HepG2 (cell line): ENCODE data around the gene MRM1. TPM values are rescaled to one million over a fixed set of nuclear protein-coding genes. Genes with fewer than 3 reads are reported as not detected.

ENCODE experiments used
- AKAP8 ChIP-seq: sonication (generic); formaldehyde crosslinking; IDR thresholded peaks from 2 replicates; pipeline ENCODE4 v1.5.1; 2020; ENCODE audit warnings: mild to moderate bottlenecking, missing genetic modification reagents
- ATM ChIP-seq: fragments of 450-650 bp; IDR thresholded peaks from 2 replicates; pipeline ENCODE4 v1.7.1; 2017; ENCODE audit warnings: mild to moderate bottlenecking, borderline replicate concordance
- CC2D1A ChIP-seq: sonication (generic); formaldehyde crosslinking; IDR thresholded peaks from 2 replicates; pipeline ENCODE4 v1.8.1; 2023; ENCODE audit warnings: mild to moderate bottlenecking, missing genetic modification reagents
- CEBPZ ChIP-seq: IDR thresholded peaks from 2 replicates; pipeline ENCODE4 v1.6.1; 2012; ENCODE audit warnings: low read length, improper control_type of control experiment
- CTCF ChIP-seq: sonication (generic); formaldehyde crosslinking; IDR thresholded peaks from 2 replicates; pipeline ENCODE4 v1.5.0; 2020; ENCODE audit warnings: mild to moderate bottlenecking, missing genetic modification reagents, moderate library complexity
- FOSL2 ChIP-seq: sonication (generic); formaldehyde crosslinking; IDR thresholded peaks from 2 replicates; pipeline ENCODE4 v1.4.0; 2020; ENCODE audit warnings: missing genetic modification reagents
- MIER2 ChIP-seq: IDR thresholded peaks from 2 replicates; pipeline ENCODE4 v1.6.1; 2016; ENCODE audit warnings: missing biosample characterization, missing genetic modification reagents
- MIER3 ChIP-seq: IDR thresholded peaks from 2 replicates; pipeline ENCODE4 v1.6.1; 2016; ENCODE audit warnings: missing compliant biosample characterization, borderline replicate concordance
- MLX ChIP-seq: IDR thresholded peaks from 2 replicates; pipeline ENCODE4 v1.6.1; 2016
- MTF2 ChIP-seq: sonication (generic); formaldehyde crosslinking; IDR thresholded peaks from 2 replicates; pipeline ENCODE4 v1.5.0; 2020; ENCODE audit warnings: missing genetic modification reagents, borderline replicate concordance
- POLR2AphosphoS5 ChIP-seq: IDR thresholded peaks from 2 replicates; pipeline ENCODE4 v1.6.1; 2012; ENCODE audit warnings: low read depth, low read length
- XRCC5 ChIP-seq: fragments of 200-400 bp; formaldehyde crosslinking; optimal IDR thresholded peaks from 2 replicates; pipeline ENCODE3; 2017; ENCODE audit warnings: mild to moderate bottlenecking, low read length
- ZBTB42 ChIP-seq: sonication (generic); formaldehyde crosslinking; IDR thresholded peaks from 2 replicates; pipeline ENCODE4 v1.5.0; 2020; ENCODE audit warnings: mild to moderate bottlenecking, missing genetic modification reagents
- ZFP41 ChIP-seq: sonication (generic); formaldehyde crosslinking; IDR thresholded peaks from 2 replicates; pipeline ENCODE4 v1.4.0; 2020; ENCODE audit warnings: mild to moderate bottlenecking, missing genetic modification reagents, borderline replicate concordance
- ZNF335 ChIP-seq: sonication (generic); formaldehyde crosslinking; IDR thresholded peaks from 2 replicates; pipeline ENCODE4 v1.4.0; 2020; ENCODE audit warnings: missing genetic modification reagents
- ZNF513 ChIP-seq: sonication (generic); formaldehyde crosslinking; conservative IDR thresholded peaks from 2 replicates; pipeline ENCODE4 v1.5.0; 2020; ENCODE audit warnings: missing genetic modification reagents
- ZNF563 ChIP-seq: sonication (generic); formaldehyde crosslinking; IDR thresholded peaks from 2 replicates; pipeline ENCODE4 v1.8.0; 2022; ENCODE audit warnings: mild to moderate bottlenecking, moderate library complexity, missing genetic modification reagents
- ZNF670 ChIP-seq: sonication (generic); formaldehyde crosslinking; IDR thresholded peaks from 2 replicates; pipeline ENCODE4 v1.8.0; 2022; ENCODE audit warnings: mild to moderate bottlenecking, missing genetic modification reagents, borderline replicate concordance
- ZNF687 ChIP-seq: sonication (generic); formaldehyde crosslinking; IDR thresholded peaks from 2 replicates; pipeline ENCODE4 v1.5.1; 2020; ENCODE audit warnings: mild to moderate bottlenecking, missing genetic modification reagents, moderate library complexity
- polyA plus RNA-seq, 8 experiments: library from polyadenylated mRNA; depleted of rRNA in 3 of 8; stranded (reverse) in 7 of 8; unstranded in 1 of 8; fragments of >200 nt; fragmentation: Illumina TruSeq in 4 of 8; extraction: Trizol in 4 of 8; gene quantifications; 2 replicates each; pipeline versions ENCODE4 v1.2.1 to v1.2.3, GENCODE V29; 2011 to 2016; ENCODE audit warnings: low read depth in 4 of 8, missing spikeins in 1 of 8, mixed read lengths in 1 of 8; ENCODE audit not compliant: insufficient read depth in 1 of 8
- total RNA-seq, 5 experiments: library from RNA; depleted of rRNA; stranded (reverse); fragments of >200 nt; fragmentation: Illumina TruSeq; extraction: Trizol; gene quantifications; 2 replicates each; pipeline ENCODE4 v1.2.3, GENCODE V29; 2016; ENCODE audit warnings: low read depth in 1 of 5

The MRM1 gene
- total and polyA plus RNA-seq, 2 of the 13 experiments (the other 11 are each of a cell fraction or from before 2014, with no cell fraction given), result 4.1 to 11.3 TPM

GRCh38 chr17:36657763-36658490 is 56.5 kb downstream of the MRM1 start (continued):
- peak; percentile 35 for TF ChIP-seq ZNF687 (CRISPR knock-in tag)
- TF ChIP-seq ZNF335 (CRISPR knock-in tag), result no peak
- peak; percentile 30 for TF ChIP-seq XRCC5
- no peak for TF ChIP-seq MLX
- TF ChIP-seq POLR2AphosphoS5, result no peak
- no peak for TF ChIP-seq ATM
- no peak for TF ChIP-seq ZFP41 (CRISPR knock-in tag)
- TF ChIP-seq ZNF513 (CRISPR knock-in tag), result no peak
- no peak for TF ChIP-seq MIER3 (CRISPR knock-in tag)
- no peak for TF ChIP-seq MIER2 (CRISPR knock-in tag)
- peak; percentile 51; the same call in 1 of the 2 replicates for TF ChIP-seq MTF2 (CRISPR knock-in tag)
- peak; percentile 66 for TF ChIP-seq CTCF
- no peak for TF ChIP-seq FOSL2 (CRISPR knock-in tag)
- TF ChIP-seq AKAP8 (CRISPR knock-in tag), result no peak
- TF ChIP-seq ZBTB42 (CRISPR knock-in tag), result no peak
- no peak for TF ChIP-seq CEBPZ
- TF ChIP-seq CC2D1A (CRISPR knock-in tag), result no peak
- no peak for TF ChIP-seq ZNF670
- TF ChIP-seq ZNF563 (CRISPR knock-in tag), result no peak
